Measurements from ENCODE around the gene RNF8.

DNA sequence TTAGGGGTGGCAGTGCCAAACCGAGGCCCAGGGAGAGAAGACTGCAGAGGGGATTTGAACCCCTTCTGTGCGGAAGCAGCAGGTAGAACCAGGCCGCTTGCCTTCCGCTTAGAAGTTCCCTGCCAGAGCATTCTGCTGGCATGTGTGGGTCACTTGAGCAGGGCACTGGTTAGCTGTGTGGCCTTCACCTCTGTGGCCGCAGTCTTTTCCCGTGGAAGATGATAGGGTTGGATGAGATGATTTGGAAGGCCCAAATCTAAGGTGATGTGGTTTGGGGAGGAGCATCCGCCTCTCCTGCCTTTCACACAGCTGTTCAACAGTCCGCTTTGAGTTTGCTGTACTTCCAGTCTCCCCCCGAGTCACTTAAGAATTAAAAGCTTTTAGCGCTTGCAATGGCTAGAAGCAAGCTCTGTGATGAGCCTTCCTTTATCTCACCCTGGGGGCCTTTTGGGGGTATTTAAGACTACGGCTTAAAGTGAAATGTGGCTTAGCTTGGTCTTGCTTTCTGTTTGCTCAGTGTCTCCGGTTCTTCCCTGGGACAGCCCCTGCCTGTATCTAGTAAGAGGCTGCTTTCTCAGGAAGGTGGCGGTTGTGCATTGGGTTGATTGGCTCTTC is 80.0 kb downstream of the RNF8 start:
- TF ChIP-seq RFX5 (IDR thresholded peaks at IDR 0.05; ENCODE audit: low read depth, low read length) (no peak), MEF2A (IDR thresholded peaks at IDR 0.05; ENCODE audit: insufficient read depth, low read depth, low read length) (no peak)

Measured in GM12878 (cell line).